Measurements from ENCODE around the gene C4B. TPM values are rescaled to one million over a fixed set of nuclear protein-coding genes. Genes with fewer than 3 reads are reported as not detected.
A peak's percentile ranks its signal among the peaks of the same experiment; 100 is the strongest.

C4B gene
- total RNA-seq, 1 donor from 2014 or later, result 155 TPM

- DNase-seq (ENCODE audit: low spot score), result peak; percentile 42
These were observed 66.8 kb downstream of the C4B start for GRCh38 chr6:32081168-32081990.

- no peak for DNase-seq (ENCODE audit: low spot score)
These were observed 67.9 kb downstream of the C4B start for GRCh38 chr6:32082478-32082877.

DNA sequence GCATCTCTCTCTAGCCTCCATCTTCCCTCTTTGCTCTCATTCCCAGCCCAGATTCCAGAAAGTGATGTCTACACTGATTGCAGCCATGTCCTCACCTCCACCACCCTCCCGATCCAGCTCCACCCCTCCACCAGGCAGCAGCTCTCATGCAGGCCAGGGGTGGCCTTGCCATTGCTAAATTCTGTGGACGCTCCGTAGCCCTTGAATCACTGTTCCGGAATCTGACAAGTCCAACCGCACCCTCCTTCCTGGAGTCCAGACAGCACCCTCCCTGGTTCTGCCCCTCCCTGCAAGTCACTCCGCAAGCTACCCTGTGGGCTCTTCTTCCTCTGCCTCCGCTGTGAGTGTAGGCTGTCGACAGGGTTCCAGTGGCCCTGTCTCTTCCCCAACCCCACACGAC, 68.3 kb downstream of the C4B start:
- DNase-seq (ENCODE audit: low spot score), result no peak

- DNase-seq (ENCODE audit: low spot score), result no peak
These were observed 69.5 kb downstream of the C4B start for GRCh38 chr6:32083812-32084768.

DNA sequence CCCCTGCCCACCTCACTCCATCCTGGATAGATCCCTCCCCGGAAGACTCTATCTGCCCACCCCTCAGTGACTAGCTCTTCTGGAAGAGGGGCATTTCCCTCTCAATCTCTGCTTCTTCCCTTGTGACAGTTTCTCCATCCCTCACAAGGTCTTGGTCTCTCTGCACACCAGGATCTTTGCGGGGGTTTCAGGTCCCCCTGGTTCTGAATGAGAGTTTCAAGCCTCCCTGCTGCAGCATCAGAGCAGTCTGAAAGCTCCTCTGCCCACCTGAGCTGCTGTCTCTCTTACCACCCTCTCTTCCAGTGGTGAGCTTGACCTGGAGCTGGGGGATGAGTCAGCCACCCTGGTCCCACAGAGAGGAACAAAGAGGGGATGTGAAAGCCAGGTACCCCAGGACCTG, 70.2 kb downstream of the C4B start:
- DNase-seq (ENCODE audit: low spot score), result no peak

Other genes with a start within 250 kb of the C4B start
- gene VWA7, start 237.5 kb upstream of the C4B start, total RNA-seq, result 18.5 TPM
- gene VARS1, start 219.0 kb upstream of the C4B start, total RNA-seq, result 49.7 TPM
- gene LSM2, start 207.8 kb upstream of the C4B start, total RNA-seq, result 32.5 TPM
- 2.8 TPM for gene HSPA1L, start 199.5 kb upstream of the C4B start, total RNA-seq
- gene HSPA1A, start 199.3 kb upstream of the C4B start, total RNA-seq, result 347 TPM
- gene HSPA1B, start 187.1 kb upstream of the C4B start, total RNA-seq, result 277 TPM
- gene NEU1, start 152.0 kb upstream of the C4B start, total RNA-seq, result 91.2 TPM
- gene SLC44A4, start 135.8 kb upstream of the C4B start, total RNA-seq, result 457 TPM
- gene EHMT2, start 117.1 kb upstream of the C4B start, total RNA-seq, result 63.4 TPM
- gene ZBTB12, start 112.7 kb upstream of the C4B start, total RNA-seq, result 11.8 TPM
- gene C2, start 87.1 kb upstream of the C4B start, total RNA-seq, result 14.8 TPM
- gene CFB, start 68.7 kb upstream of the C4B start, total RNA-seq, result 476 TPM
- 52.1 TPM for gene NELFE, start 55.8 kb upstream of the C4B start, total RNA-seq
- gene SKIC2, start 55.6 kb upstream of the C4B start, total RNA-seq, result 81.3 TPM
- gene DXO, start 42.7 kb upstream of the C4B start, total RNA-seq, result 27.6 TPM
- gene C4A, start 32.7 kb upstream of the C4B start, total RNA-seq, result 179 TPM
- gene CYP21A2, start 23.6 kb downstream of the C4B start, total RNA-seq, result 1.3 TPM
- gene TNXB, start 94.5 kb downstream of the C4B start, total RNA-seq, result 30.1 TPM
- gene ATF6B, start 113.5 kb downstream of the C4B start, total RNA-seq, result 119 TPM
- gene FKBPL, start 115.5 kb downstream of the C4B start, total RNA-seq, result 5.0 TPM
- gene PRRT1, start 137.1 kb downstream of the C4B start, total RNA-seq, result 3.7 TPM
- 17.4 TPM for gene PPT2, start 139.3 kb downstream of the C4B start, total RNA-seq
- 13.6 TPM for gene EGFL8, start 149.8 kb downstream of the C4B start, total RNA-seq
- gene AGPAT1, start 161.3 kb downstream of the C4B start, total RNA-seq, result 88.4 TPM
- 93.1 TPM for gene RNF5, start 163.6 kb downstream of the C4B start, total RNA-seq
- gene AGER, start 169.5 kb downstream of the C4B start, total RNA-seq, result 11.8 TPM
- 95.0 TPM for gene PBX2, start 175.4 kb downstream of the C4B start, total RNA-seq
- 19.6 TPM for gene GPSM3, start 177.8 kb downstream of the C4B start, total RNA-seq
- gene NOTCH4, start 209.3 kb downstream of the C4B start, total RNA-seq, result 14.9 TPM